EH (cell line): ENCODE data around the gene PPP1R14D.
"Not testable (repeated sequence)": the region's sequence is repeated elsewhere in the genome, so short reads cannot be mapped to it uniquely, and the experiment has no call there.

ENCODE experiments used
- DNase-seq: peaks from one replicate; pipeline ENCODE4 v3.0.0-alpha.2; 2015; ENCODE audit warnings: low read depth

PPP1R14D gene

GRCh38 chr15:40828447-40829036 is at the start of gene PPP1R14D:
TSS of gene PPP1R14D (minus strand) at chr15:40828708. CDS start at chr15:40828641, 67 bp downstream.
- no peak for DNase-seq

GRCh38 chr15:40877694-40878093 is 49.2 kb upstream of the PPP1R14D start:
- peak; percentile 60 for DNase-seq

GRCh38 chr15:40875991-40876730 is 47.7 kb upstream of the PPP1R14D start:
- peak; percentile 81 for DNase-seq

- peak; percentile 60 for DNase-seq
These were observed 45.4 kb upstream of the PPP1R14D start, which contains the start of gene RHOV for GRCh38 chr15:40873694-40874561. TSS of gene RHOV (minus strand) at chr15:40874234. CDS start at chr15:40874139, 95 bp downstream.

- no peak for DNase-seq
These were observed 44.5 kb upstream of the PPP1R14D start for GRCh38 chr15:40872791-40873693.

- DNase-seq = no peak
These were observed 43.5 kb upstream of the PPP1R14D start for GRCh38 chr15:40871749-40872617.

GRCh38 chr15:40870716-40871115 is 42.2 kb upstream of the PPP1R14D start:
- no peak for DNase-seq

GRCh38 chr15:40869686-40870085 is 41.2 kb upstream of the PPP1R14D start:
- no peak for DNase-seq

- DNase-seq = no peak
These were observed 38.7 kb upstream of the PPP1R14D start for GRCh38 chr15:40867199-40867598.

- no peak for DNase-seq
These were observed 35.3 kb upstream of the PPP1R14D start for GRCh38 chr15:40863660-40864270.

- DNase-seq = not testable (repeated sequence)
These were observed 32.6 kb upstream of the PPP1R14D start for GRCh38 chr15:40861147-40861546.

GRCh38 chr15:40859206-40859851 is 30.8 kb upstream of the PPP1R14D start:
- peak; percentile 75 for DNase-seq

GRCh38 chr15:40858706-40859105 is 30.2 kb upstream of the PPP1R14D start:
- no peak for DNase-seq

GRCh38 chr15:40857601-40858341 is 29.3 kb upstream of the PPP1R14D start:
- peak; percentile 72 for DNase-seq

- no peak for DNase-seq
These were observed 28.2 kb upstream of the PPP1R14D start for GRCh38 chr15:40856746-40857145.

- DNase-seq = no peak
These were observed 27.3 kb upstream of the PPP1R14D start for GRCh38 chr15:40855706-40856234.

- DNase-seq = no peak
These were observed 25.7 kb upstream of the PPP1R14D start for GRCh38 chr15:40854161-40854560.

GRCh38 chr15:40853241-40853890 is 24.9 kb upstream of the PPP1R14D start:
- no peak for DNase-seq
